Neural progenitor cell (in vitro differentiated cells): Measurements from ENCODE around the gene KLHDC7B. TPM values are rescaled to one million over a fixed set of nuclear protein-coding genes. Genes with fewer than 3 reads are reported as not detected.

ENCODE experiments used
- DNase-seq: peaks from one replicate; pipeline ENCODE4 v3.0.0-alpha.2; 2016; ENCODE audit warnings: low spot score
- H2AFZ ChIP-seq: fragments of 200-600 bp; sonication (generic); replicated peaks from 2 replicates; pipeline ENCODE4 v1.6.1; 2016; ENCODE audit warnings: antibody characterized with exemption
- H3F3A ChIP-seq: fragments of 200-600 bp; sonication (generic); 2 replicates; pipeline ENCODE4 v1.6.1; 2016; ENCODE audit warnings: antibody characterized with exemption, low read depth
- H3K27ac ChIP-seq: fragments of 200-600 bp; sonication (generic); 2 replicates; pipeline ENCODE4 v1.5.1; 2016; ENCODE audit warnings: mild to moderate bottlenecking
- H3K27me3 ChIP-seq: fragments of 200-600 bp; sonication (generic); 2 replicates; pipeline ENCODE4 v1.6.1; 2016; ENCODE audit warnings: mild to moderate bottlenecking, moderate library complexity
- H3K36me3 ChIP-seq: fragments of 200-600 bp; sonication (generic); 2 replicates; pipeline ENCODE4 v1.5.1; 2016
- H3K4me1 ChIP-seq: fragments of 200-600 bp; sonication (generic); 2 replicates; pipeline ENCODE4 v1.6.1; 2016; ENCODE audit warnings: mixed run types
- H3K4me2 ChIP-seq: fragments of 200-600 bp; sonication (generic); 2 replicates; pipeline ENCODE4 v1.6.1; 2016
- H3K4me3 ChIP-seq: fragments of 200-600 bp; sonication (generic); 2 replicates; pipeline ENCODE4 v1.5.1; 2016
- H3K79me2 ChIP-seq: fragments of 200-600 bp; sonication (generic); 2 replicates; pipeline ENCODE4 v1.6.1; 2016; ENCODE audit warnings: low read depth
- H3K9ac ChIP-seq: fragments of 200-600 bp; sonication (generic); 2 replicates; pipeline ENCODE4 v1.6.1; 2016
- H3K9me3 ChIP-seq: fragments of 200-600 bp; sonication (generic); 2 replicates; pipeline ENCODE4 v1.5.1; 2016; ENCODE audit warnings: low read depth
- H4K20me1 ChIP-seq: fragments of 200-600 bp; sonication (generic); 2 replicates; pipeline ENCODE4 v1.6.1; 2016; ENCODE audit warnings: low read depth
- H3K27ac Mint-ChIP-seq: 3 replicates; pipeline ENCODE4 v1.8.0; 2021; ENCODE audit warnings: mixed read lengths
- H3K27me3 Mint-ChIP-seq: 2 replicates; pipeline ENCODE4 v1.8.0; 2022; ENCODE audit warnings: low read depth, mild to moderate bottlenecking, inconsistent platforms, moderate library complexity, mixed read lengths; ENCODE audit not compliant: insufficient read depth
- H3K36me3 Mint-ChIP-seq: 3 replicates; pipeline ENCODE4 v1.8.0; 2021; ENCODE audit warnings: mixed read lengths
- H3K4me1 Mint-ChIP-seq: 3 replicates; pipeline ENCODE4 v1.8.0; 2021; ENCODE audit warnings: mixed read lengths
- H3K4me3 Mint-ChIP-seq: 3 replicates; pipeline ENCODE4 v1.8.0; 2021; ENCODE audit warnings: mild to moderate bottlenecking, moderate library complexity, mixed read lengths
- H3K9me3 Mint-ChIP-seq: 3 replicates; pipeline ENCODE4 v1.8.0; 2020; ENCODE audit warnings: mixed read lengths
- EZH2 ChIP-seq: fragments of 200-600 bp; sonication (generic); IDR thresholded peaks from 2 replicates; pipeline ENCODE4 v1.6.1; 2017; ENCODE audit warnings: antibody characterized with exemption, mild to moderate bottlenecking, moderate library complexity
- EZH2phosphoT487 ChIP-seq: fragments of 200-600 bp; sonication (generic); IDR thresholded peaks from 2 replicates; pipeline ENCODE4 v1.6.1; 2017; ENCODE audit warnings: antibody characterized with exemption
- total RNA-seq: library from RNA; depleted of rRNA; stranded (reverse); fragments of >200 nt; gene quantifications from 2 replicates; pipeline ENCODE4 v1.2.3, GENCODE V29; 2015; ENCODE audit warnings: low replicate concordance
- TF ChIP-seq, protein P1 (sequence below): fragments of 200-600 bp; sonication (generic); IDR thresholded peaks from 2 replicates; pipeline ENCODE4 v1.5.1; 2017; ENCODE audit warnings: antibody characterized with exemption, mild to moderate bottlenecking

The KLHDC7B gene
- total RNA-seq, 1 donor from 2014 or later: not detected

DNA sequence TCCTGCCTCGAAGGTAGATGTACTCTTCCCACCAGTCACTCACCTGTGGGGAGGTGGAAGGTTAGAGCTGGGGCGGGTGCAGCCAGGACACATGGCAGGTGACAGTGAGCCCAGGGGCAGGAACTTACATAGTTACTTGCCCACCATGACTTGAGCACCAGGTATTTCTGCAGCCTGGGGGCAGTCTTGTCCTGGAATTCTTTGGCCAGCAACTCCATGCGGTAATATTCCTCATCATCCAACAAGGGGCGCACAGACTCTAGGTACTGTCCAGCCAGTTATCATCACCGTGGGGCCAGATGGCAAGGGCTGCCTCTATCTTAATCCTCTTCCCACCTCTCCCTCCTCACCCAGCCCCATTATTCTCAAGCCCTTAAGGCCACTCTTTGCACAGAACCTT is 30.4 kb downstream of the KLHDC7B start:
- peaks cover 8% of the 10 kb centered on the region for H3K36me3 Mint-ChIP-seq
- peaks cover 9% of the 10 kb centered on the region for H3K27me3 Mint-ChIP-seq
- peak; percentile 61 for DNase-seq
- H3F3A ChIP-seq: no peaks in the 10 kb centered on the region
- no peak overlapping the region for H3K27ac ChIP-seq
- H3K9me3 Mint-ChIP-seq: no peaks in the 10 kb centered on the region
- no peak overlapping the region for H3K4me2 ChIP-seq
- H3K4me1 Mint-ChIP-seq: no peaks in the 10 kb centered on the region
- H3K79me2 ChIP-seq: peaks cover 2% of the 10 kb centered on the region
- H3K4me1 ChIP-seq: no peaks in the 10 kb centered on the region
- H3K36me3 ChIP-seq: no peaks in the 10 kb centered on the region
- H3K27ac Mint-ChIP-seq: peak overlapping the region; percentile 68
- no peaks in the 10 kb centered on the region for H3K9me3 ChIP-seq
- H3K4me3 ChIP-seq: no peak overlapping the region
- TF ChIP-seq EZH2phosphoT487 (no peak), EZH2 (no peak)
- TF ChIP-seq, protein P1, sequence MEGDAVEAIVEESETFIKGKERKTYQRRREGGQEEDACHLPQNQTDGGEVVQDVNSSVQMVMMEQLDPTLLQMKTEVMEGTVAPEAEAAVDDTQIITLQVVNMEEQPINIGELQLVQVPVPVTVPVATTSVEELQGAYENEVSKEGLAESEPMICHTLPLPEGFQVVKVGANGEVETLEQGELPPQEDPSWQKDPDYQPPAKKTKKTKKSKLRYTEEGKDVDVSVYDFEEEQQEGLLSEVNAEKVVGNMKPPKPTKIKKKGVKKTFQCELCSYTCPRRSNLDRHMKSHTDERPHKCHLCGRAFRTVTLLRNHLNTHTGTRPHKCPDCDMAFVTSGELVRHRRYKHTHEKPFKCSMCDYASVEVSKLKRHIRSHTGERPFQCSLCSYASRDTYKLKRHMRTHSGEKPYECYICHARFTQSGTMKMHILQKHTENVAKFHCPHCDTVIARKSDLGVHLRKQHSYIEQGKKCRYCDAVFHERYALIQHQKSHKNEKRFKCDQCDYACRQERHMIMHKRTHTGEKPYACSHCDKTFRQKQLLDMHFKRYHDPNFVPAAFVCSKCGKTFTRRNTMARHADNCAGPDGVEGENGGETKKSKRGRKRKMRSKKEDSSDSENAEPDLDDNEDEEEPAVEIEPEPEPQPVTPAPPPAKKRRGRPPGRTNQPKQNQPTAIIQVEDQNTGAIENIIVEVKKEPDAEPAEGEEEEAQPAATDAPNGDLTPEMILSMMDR: peak; percentile 50
- no peaks in the 10 kb centered on the region for H4K20me1 ChIP-seq
- H2AFZ ChIP-seq: no peak overlapping the region
- no peak overlapping the region for H3K9ac ChIP-seq
- no peak overlapping the region for H3K4me3 Mint-ChIP-seq
- no peaks in the 10 kb centered on the region for H3K27me3 ChIP-seq

DNA sequence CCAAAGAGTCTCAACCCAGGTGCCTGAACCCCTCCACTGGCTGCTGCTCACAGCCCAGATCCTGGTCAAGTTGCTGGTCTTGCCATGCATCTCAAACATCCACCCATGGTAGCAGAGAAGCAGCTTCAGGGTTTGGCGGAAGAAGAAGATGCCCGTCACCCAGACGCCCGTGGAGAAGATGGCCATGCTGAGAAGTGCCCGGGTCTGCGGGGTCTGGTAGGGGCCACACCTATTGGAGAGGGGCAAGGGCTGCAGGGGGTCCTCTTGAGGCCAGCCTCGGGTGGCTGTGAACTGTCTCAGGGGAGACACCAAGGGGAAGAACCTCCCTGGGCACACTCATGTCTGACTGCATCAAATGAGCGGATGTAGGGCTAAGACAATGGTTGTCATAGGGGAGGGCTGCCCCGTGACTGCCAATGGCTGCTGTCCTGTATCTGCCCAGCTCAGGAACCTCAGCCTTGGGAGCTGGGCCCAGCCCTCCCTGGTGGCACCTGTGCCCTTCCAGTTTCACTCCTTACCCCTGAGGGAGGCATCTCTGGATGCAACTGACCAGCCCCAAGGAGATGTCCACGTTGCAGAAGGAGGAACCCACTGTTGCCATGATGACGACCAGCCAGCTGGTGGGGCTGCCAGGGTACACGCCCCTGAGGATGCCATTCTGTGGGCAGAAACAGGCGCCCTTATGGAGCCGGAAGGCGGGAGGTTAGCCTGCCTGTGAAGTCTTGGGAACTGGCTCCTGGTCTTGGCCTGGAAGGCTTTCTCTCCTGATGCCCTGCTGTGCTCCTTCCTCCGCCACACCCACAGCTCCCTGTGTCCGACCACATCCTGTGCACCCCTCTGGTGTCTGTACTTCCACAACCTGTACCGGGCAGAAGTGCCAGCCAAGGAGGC is 31.4 kb downstream of the KLHDC7B start:
- no peak for TF ChIP-seq EZH2phosphoT487
- no peak for TF ChIP-seq EZH2
- H2AFZ ChIP-seq: no peak overlapping the region
- Mint-ChIP-seq H3K4me3 (no peak overlapping the region), H3K27ac (no peak overlapping the region), H3K4me1 (no peaks in the 10 kb centered on the region), H3K27me3 (peaks cover 9% of the 10 kb centered on the region), H3K36me3 (peaks cover 5% of the 10 kb centered on the region), H3K9me3 (no peaks in the 10 kb centered on the region)
- H3K4me1 ChIP-seq: no peaks in the 10 kb centered on the region
- no peaks in the 10 kb centered on the region for H3K36me3 ChIP-seq
- no peak overlapping the region for H3K27ac ChIP-seq
- DNase-seq: no peak
- no peaks in the 10 kb centered on the region for H3K9me3 ChIP-seq
- no peak overlapping the region for H3K4me3 ChIP-seq
- H3F3A ChIP-seq: peaks cover 5% of the 10 kb centered on the region
- peaks cover 12% of the 10 kb centered on the region for H3K79me2 ChIP-seq
- no peak overlapping the region for H3K9ac ChIP-seq
- no peak overlapping the region for H3K4me2 ChIP-seq
- H3K27me3 ChIP-seq: no peaks in the 10 kb centered on the region
- H4K20me1 ChIP-seq: no peaks in the 10 kb centered on the region

DNA sequence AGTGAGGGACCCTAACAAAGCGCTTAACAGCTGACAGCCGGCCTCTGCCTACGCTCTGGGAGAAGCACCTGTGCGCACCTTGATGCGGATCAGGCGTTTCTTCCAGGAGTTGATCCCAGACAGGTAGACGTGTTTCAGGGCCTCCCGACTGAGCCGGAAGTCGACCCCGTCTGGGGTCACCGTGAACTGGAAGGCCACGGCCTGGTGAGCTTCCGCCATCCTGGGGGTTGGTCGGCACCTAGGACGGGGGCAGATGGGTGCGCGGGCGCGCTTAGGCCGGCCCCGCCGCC is 31.9 kb downstream of the KLHDC7B start:
- Histone ChIP-seq H3K4me3 (no peak overlapping the region), H3K4me2 (no peak overlapping the region)
- H3K27ac Mint-ChIP-seq: no peak overlapping the region

More for the DNA sequence above, 31.9 kb downstream of the KLHDC7B start:
- Histone ChIP-seq H3K27me3 (no peaks in the 10 kb centered on the region), H3K36me3 (no peaks in the 10 kb centered on the region), H3F3A (peaks cover 11% of the 10 kb centered on the region), H4K20me1 (no peaks in the 10 kb centered on the region), H2AFZ (no peak overlapping the region), H3K9ac (no peak overlapping the region), H3K9me3 (no peaks in the 10 kb centered on the region), H3K79me2 (peaks cover 12% of the 10 kb centered on the region), H3K4me1 (no peaks in the 10 kb centered on the region), H3K27ac (no peak overlapping the region)
- TF ChIP-seq, protein P1: no peak
- TF ChIP-seq EZH2 (no peak), EZH2phosphoT487 (no peak)
- Mint-ChIP-seq H3K36me3 (peaks cover 5% of the 10 kb centered on the region), H3K4me1 (no peaks in the 10 kb centered on the region), H3K9me3 (no peaks in the 10 kb centered on the region), H3K4me3 (no peak overlapping the region), H3K27me3 (peaks cover 9% of the 10 kb centered on the region)
- DNase-seq: no peak
